SKM-1 (cell line): ENCODE data around the gene AQP5.

Source experiments
- DNase-seq: peaks from one replicate; lab custom pipeline; 2025; ENCODE audit not compliant: unreplicated experiment; lab: John Stamatoyannopoulos, UW

AQP5 gene

GRCh38 chr12:49961111-49961922, at the start of gene AQP5:
Gene AQP5 (plus strand): TSS chr12:49961872. CDS start chr12:49962018, 146 bp downstream.
- DNase-seq: no peak

- DNase-seq: no peak
Measured at GRCh38 chr12:49912345-49913255, 49.1 kb upstream of the AQP5 start.

GRCh38 chr12:49916129-49916919, 45.3 kb upstream of the AQP5 start:
- DNase-seq: no peak

GRCh38 chr12:49917166-49917787, 44.4 kb upstream of the AQP5 start:
- no peak for DNase-seq

- DNase-seq: no peak
Measured at GRCh38 chr12:49917788-49918173, 43.9 kb upstream of the AQP5 start.

GRCh38 chr12:49920241-49920914, 41.3 kb upstream of the AQP5 start:
- DNase-seq: no peak

GRCh38 chr12:49920915-49921286, 40.8 kb upstream of the AQP5 start:
- no peak for DNase-seq

- DNase-seq: no peak
Measured at GRCh38 chr12:49921299-49921698, 40.4 kb upstream of the AQP5 start.

GRCh38 chr12:49921936-49922335, 39.7 kb upstream of the AQP5 start:
- no peak for DNase-seq

- no peak for DNase-seq
Measured at GRCh38 chr12:49922349-49923034, 39.2 kb upstream of the AQP5 start.

- no peak for DNase-seq
Measured at GRCh38 chr12:49923035-49923644, 38.5 kb upstream of the AQP5 start.

- DNase-seq: no peak
Measured at GRCh38 chr12:49923880-49924556, 37.7 kb upstream of the AQP5 start.

- DNase-seq: no peak
Measured at GRCh38 chr12:49924628-49925246, 36.9 kb upstream of the AQP5 start.

- no peak for DNase-seq
Measured at GRCh38 chr12:49925433-49926204, 36.1 kb upstream of the AQP5 start.

GRCh38 chr12:49928471-49928870, 33.2 kb upstream of the AQP5 start:
- no peak for DNase-seq

- no peak for DNase-seq
Measured at GRCh38 chr12:49929581-49929980, 32.1 kb upstream of the AQP5 start.

- no peak for DNase-seq
Measured at GRCh38 chr12:49930515-49931288, 31.0 kb upstream of the AQP5 start.
